Measurements from ENCODE around the gene AP2A1.

DNA sequence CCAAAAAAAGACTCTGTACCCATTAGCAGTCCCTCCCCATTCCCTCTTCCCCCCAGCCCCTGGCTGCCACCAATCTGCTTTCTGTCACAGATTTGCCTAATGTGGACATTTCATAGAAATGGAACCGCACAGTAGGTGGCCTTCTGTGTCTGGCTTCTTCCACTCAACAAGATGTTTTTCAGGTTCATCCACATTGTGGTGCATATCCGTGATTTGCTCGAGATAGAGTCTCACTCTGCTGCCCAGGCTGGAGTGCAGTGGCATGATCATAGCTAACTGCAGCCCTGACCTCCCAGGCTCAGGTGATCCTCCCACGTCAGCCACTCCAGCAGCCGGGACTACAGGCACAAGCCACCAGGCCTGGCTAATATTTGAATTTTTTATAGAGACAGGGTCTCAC is 20.9 kb downstream of the AP2A1 start:
- TF ChIP-seq, protein P1, sequence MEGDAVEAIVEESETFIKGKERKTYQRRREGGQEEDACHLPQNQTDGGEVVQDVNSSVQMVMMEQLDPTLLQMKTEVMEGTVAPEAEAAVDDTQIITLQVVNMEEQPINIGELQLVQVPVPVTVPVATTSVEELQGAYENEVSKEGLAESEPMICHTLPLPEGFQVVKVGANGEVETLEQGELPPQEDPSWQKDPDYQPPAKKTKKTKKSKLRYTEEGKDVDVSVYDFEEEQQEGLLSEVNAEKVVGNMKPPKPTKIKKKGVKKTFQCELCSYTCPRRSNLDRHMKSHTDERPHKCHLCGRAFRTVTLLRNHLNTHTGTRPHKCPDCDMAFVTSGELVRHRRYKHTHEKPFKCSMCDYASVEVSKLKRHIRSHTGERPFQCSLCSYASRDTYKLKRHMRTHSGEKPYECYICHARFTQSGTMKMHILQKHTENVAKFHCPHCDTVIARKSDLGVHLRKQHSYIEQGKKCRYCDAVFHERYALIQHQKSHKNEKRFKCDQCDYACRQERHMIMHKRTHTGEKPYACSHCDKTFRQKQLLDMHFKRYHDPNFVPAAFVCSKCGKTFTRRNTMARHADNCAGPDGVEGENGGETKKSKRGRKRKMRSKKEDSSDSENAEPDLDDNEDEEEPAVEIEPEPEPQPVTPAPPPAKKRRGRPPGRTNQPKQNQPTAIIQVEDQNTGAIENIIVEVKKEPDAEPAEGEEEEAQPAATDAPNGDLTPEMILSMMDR (IDR thresholded peaks at IDR 0.05; ENCODE audit: low read depth, low read length, missing input control) = no peak
- no peak for TF ChIP-seq RAD21 (IDR thresholded peaks at IDR 0.05)
- TF ChIP-seq, protein P2, sequence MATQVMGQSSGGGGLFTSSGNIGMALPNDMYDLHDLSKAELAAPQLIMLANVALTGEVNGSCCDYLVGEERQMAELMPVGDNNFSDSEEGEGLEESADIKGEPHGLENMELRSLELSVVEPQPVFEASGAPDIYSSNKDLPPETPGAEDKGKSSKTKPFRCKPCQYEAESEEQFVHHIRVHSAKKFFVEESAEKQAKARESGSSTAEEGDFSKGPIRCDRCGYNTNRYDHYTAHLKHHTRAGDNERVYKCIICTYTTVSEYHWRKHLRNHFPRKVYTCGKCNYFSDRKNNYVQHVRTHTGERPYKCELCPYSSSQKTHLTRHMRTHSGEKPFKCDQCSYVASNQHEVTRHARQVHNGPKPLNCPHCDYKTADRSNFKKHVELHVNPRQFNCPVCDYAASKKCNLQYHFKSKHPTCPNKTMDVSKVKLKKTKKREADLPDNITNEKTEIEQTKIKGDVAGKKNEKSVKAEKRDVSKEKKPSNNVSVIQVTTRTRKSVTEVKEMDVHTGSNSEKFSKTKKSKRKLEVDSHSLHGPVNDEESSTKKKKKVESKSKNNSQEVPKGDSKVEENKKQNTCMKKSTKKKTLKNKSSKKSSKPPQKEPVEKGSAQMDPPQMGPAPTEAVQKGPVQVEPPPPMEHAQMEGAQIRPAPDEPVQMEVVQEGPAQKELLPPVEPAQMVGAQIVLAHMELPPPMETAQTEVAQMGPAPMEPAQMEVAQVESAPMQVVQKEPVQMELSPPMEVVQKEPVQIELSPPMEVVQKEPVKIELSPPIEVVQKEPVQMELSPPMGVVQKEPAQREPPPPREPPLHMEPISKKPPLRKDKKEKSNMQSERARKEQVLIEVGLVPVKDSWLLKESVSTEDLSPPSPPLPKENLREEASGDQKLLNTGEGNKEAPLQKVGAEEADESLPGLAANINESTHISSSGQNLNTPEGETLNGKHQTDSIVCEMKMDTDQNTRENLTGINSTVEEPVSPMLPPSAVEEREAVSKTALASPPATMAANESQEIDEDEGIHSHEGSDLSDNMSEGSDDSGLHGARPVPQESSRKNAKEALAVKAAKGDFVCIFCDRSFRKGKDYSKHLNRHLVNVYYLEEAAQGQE (IDR thresholded peaks at IDR 0.05) = no peak
- no peak for TF ChIP-seq RXRA (IDR thresholded peaks at IDR 0.05)
- TF ChIP-seq, protein P3, sequence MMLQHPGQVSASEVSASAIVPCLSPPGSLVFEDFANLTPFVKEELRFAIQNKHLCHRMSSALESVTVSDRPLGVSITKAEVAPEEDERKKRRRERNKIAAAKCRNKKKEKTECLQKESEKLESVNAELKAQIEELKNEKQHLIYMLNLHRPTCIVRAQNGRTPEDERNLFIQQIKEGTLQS (IDR thresholded peaks at IDR 0.05) = no peak
- TF ChIP-seq TAF1 (conservative IDR thresholded peaks at IDR 0.05) = no peak
- no peak for TF ChIP-seq HNF4A (conservative IDR thresholded peaks at IDR 0.05)
- no peak for TF ChIP-seq JUND (IDR thresholded peaks at IDR 0.05)
- no peak for TF ChIP-seq YY1 (IDR thresholded peaks at IDR 0.05)

Data from liver (tissue), 3 donors.